ENCODE measurements around the gene PDLIM7.
"Not testable (repeated sequence)": the region's sequence is repeated elsewhere in the genome, so short reads cannot be mapped to it uniquely, and the experiment has no call there.

Gene PDLIM7, protein sequence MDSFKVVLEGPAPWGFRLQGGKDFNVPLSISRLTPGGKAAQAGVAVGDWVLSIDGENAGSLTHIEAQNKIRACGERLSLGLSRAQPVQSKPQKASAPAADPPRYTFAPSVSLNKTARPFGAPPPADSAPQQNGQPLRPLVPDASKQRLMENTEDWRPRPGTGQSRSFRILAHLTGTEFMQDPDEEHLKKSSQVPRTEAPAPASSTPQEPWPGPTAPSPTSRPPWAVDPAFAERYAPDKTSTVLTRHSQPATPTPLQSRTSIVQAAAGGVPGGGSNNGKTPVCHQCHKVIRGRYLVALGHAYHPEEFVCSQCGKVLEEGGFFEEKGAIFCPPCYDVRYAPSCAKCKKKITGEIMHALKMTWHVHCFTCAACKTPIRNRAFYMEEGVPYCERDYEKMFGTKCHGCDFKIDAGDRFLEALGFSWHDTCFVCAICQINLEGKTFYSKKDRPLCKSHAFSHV

DNA sequence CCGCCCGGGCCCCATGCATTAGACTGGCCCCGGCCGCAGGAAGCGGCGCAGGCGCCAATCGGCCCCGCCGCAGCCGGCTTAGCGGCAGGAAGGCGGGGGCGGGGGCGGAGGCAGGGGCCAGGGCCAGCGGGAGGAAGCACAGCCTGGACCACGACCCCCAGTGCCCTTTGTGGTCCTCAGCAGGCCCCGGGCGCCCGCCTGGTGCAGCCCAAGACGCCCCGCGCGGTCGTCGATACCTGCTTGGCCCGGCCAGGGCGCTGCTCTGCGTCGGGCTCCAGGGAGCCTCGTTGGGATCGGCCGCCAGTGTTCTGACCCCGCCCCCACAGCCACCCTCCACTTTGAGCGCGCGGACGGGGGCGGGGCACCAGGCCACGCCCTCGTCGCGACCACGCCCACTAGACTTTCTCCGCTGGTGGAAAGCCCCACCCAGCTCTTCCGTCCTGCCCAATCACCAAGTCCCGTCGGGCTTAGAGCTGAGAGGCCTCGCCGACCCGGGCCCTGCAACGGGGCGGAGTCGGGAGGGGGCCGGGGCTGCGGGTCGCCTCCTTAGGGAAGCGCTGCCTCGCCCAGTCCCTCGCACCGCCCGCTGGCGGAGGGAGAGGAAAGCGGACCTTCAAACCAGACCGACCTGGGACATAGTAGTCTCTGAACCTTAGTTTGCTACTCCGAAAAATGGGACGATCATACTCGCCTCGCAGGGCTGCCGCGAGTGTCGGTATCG, at the start of gene PDLIM7:
TSS of gene PDLIM7 (minus strand) at position 313 of the 721 bp plus-strand sequence. CDS start 1,092 bp downstream, outside the sequence.
- DNase-seq, result peak; percentile 98

DNA sequence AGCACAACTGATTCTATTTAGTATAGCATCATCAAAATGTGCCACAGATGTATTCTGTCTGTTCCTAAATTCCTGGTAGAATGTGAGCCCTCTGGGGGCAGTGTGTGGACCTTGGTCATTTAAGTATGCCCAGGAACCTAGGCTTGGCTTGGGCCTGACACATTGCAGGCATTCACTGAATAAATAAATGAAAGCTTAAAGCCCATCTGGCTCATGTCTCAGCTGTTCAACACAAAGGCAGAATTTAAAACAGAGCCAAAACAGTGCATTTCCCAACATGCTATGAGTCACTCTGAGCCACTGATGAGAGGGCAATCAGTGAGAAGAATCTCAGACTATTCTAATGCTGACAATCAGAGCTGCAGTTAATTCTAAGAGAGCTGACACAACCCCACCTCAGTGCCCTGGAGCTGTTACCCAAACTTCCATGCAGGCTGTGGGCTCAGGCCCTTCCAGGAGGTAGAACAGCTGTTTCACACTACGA, 48.9 kb upstream of the PDLIM7 start:
- peak; percentile 47 for DNase-seq

DNA sequence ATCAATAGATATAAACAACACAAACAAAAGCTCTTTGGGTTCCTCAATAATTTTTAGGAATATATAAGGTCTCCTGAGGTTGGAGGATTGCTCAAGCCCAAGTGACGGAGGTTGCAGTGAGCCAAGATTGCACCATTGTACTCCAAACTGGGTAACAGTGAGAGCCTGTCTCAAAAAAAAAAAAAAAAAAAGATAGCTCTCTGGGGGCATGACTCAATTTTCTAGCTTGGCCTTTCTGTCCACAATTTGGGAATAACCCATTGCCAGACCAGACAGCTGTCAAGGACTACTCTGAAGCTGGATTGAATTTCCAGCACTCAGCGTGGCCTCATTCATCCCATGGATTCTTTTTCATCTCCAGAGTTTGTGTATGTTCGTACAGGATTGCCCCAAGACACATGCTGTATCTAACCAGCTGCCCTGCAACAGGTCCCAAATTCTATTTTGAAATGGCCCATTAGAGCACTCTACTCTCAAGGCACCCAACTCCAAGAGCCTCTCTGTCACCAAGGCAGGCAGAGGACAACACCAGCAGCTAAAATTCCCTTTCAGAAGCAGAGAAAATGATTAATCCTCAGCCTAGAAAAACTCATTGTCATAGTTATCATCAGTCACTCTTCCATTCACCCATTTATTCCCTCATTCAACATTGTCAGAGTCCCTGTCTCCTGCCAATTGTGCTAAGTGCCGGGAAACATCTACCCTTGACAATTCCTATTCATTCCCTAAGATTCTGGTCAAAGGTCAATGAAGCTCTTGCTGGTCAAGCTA, 48.3 kb upstream of the PDLIM7 start:
- peak; percentile 57 for DNase-seq

DNA sequence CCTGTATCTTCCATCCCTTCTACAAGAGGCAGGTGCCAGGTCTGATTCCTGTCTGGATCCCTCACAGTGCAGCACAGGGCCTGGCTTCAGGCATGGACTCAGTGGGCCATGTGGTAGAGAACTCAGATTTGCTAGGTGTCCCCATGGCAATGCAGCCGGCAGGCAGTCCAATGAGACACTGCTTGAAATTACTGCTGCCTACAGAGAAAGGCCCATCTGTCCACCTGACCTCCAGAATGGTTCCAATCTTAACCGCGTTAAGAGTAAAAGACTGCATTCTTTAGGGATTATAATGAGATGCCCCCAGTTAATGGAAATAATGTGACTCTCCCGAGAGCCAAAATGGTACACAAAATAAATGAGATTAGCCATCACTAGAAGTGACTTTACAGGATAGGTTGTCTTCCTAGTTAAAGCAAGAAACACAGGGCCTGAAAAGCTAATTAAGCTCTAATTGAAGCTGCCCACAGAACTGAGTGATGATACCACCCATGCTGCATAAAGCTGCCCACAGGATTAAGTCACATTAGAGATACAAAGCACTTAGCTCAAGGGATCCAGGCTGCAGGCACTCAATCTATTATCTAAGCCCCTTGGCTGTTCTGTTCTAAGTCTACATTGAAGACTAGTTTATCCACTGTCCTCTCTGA, 45.5 kb upstream of the PDLIM7 start:
- no peak for DNase-seq

DNA sequence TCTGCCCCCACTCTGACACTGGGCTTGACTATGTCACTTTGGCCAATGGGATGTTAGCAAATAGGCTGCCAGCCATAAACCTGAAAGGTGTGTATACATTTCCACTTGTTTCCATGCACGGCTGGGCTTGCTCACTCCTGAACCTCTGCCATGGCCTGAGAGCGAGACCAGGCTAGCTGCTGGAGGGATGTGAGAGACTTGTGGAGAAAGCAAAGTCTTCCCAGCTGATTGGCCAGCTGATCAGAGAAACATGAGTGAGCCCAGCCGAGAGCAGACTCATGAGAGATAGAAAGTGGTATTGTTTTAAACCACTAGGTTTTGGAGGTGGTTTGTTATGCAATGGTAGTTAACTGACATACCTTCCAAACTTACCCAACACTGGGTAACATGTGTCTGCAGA, 43.0 kb upstream of the PDLIM7 start:
- DNase-seq, result peak; percentile 17

DNA sequence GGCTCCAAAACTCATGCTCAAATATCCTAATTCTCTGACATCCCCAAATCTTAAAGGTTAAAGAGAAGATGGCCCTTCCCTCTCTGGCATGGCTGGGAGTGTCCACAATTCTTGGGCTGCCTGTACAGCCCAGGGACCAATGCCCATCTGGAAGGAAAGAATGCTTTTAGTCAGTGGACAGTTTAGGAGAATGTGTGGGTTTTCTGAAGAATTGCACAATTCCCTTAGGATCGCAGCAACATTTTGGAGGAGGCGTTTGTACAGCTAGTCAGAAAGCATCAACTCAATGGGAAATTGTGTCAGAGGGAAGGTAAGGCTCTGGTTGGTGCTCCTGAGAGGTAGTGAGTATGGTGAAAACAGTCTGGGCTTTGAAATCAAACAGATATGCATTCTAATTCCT, 42.0 kb upstream of the PDLIM7 start:
- no peak for DNase-seq

DNA sequence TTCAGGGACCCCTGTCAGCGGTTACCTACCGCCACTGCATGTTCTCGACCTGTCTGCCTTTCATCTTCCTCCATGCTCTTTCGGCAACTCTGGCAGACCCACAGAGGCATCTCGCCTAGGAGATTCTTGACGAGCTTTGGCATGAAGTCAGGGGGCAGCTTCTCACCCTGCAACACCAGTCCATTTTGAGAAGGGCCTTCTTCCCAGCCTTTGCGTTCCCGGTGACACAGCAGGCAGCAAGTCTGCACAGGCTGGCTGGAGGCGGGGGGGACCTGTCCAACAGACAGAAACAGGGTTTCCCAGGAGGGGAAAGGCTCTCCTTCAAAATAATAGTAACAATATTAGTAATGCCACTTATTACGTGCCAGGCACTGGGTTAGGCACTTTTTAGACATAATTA, 41.5 kb upstream of the PDLIM7 start:
- no peak for DNase-seq

DNA sequence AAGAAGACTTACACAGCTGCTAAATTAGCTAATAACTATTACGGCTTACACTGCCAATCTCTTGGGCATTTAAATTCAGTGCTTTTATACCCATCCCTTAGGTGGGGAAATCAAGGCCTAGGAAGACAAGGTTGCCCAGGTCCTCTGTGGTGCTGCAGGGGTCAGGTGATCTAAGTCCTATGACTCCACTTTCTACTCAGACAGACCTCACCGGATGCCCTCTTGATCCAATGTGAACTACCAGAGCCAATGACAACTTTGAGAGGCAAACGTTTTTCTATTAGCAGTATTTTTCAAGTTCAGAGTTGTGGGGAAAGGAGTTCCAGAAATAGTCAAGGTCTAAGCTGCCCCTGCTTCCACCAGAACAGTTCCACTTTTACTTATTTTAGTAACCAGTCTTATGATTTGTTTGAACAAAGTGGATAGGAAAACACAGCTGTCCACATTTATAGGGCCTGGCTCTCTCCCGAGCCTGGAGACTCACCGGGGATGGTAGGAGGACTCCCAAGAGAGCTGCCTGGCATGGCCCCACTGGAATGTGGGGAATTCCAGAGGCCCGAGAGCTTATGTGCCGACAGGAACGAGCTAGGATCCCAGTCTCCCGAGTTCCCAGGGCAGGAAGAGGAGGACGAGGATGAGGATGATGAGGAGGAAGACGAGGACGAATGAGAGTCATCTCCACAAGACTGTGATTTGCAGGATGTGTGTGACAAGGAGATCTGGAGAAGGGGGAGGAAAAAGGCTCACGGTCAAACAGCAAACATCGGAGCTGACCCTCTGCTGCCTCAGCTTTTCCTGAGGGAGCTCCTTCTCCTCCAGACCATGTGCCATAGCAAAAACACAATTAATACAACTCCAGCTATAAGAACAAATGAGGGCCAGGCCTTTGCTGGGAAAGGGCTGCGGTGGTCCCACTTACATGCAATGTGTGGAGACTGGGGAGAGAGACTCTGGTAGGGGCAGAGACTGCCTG, 40.3 kb upstream of the PDLIM7 start:
- DNase-seq, result no peak

DNA sequence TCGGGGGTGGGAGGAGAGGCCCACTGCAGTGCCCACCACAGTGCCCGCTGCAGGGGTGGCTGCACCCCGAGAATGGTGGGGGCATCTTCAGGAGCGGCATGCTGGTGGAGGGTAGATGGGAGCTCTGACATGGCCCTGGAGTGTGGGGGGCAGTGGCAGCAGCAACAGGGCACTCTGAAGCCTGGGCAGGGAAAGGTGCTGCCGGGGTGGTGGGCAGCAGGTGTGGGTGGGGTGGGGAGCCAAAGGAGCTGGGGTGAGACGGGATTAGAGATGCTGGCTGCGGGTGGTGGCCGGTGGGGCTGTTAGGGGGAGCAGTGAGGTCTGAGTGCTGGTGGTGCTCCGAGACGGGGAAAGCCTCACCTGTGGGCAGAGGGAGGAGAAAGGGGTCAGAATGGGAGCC, 39.0 kb upstream of the PDLIM7 start:
- DNase-seq, result no peak

DNA sequence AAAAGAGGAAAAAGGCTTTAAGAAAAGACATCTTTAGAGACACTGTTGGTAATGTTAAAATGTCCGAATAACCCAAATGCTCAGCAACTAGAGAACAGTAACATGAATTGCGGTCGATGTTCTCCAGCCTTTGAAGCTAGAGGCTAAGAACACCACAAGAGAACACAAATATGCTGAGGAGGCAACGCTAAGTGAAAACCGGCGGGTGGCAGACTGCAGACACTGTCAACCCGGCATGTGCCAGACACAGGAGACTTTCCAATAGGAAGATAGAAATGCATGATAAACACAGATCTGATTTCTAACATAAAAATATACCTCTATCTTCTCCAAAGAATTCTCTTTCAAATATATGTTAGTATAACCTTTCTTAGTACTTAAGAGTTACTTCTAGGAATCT, 37.7 kb upstream of the PDLIM7 start:
- no peak for DNase-seq

DNA sequence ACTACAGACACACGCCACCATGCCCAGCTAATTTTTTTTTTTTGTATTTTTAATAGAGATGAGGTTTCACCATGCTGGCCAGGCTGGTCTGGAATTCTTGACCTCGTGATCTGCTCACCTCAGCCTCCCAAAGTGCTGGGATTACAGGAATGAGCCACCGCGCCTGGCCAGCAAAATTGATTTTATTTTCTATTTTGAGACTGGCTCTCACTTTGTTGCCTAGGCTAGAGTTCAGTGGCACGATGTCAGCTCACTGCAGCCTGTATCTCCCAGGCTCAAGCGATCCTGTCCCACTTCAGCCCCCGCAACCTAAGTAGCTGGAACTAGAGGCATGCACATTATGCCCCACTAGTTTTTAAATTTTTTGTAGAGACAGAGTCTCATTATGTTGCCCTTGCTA, 37.0 kb upstream of the PDLIM7 start:
- not testable (repeated sequence) for DNase-seq

DNA sequence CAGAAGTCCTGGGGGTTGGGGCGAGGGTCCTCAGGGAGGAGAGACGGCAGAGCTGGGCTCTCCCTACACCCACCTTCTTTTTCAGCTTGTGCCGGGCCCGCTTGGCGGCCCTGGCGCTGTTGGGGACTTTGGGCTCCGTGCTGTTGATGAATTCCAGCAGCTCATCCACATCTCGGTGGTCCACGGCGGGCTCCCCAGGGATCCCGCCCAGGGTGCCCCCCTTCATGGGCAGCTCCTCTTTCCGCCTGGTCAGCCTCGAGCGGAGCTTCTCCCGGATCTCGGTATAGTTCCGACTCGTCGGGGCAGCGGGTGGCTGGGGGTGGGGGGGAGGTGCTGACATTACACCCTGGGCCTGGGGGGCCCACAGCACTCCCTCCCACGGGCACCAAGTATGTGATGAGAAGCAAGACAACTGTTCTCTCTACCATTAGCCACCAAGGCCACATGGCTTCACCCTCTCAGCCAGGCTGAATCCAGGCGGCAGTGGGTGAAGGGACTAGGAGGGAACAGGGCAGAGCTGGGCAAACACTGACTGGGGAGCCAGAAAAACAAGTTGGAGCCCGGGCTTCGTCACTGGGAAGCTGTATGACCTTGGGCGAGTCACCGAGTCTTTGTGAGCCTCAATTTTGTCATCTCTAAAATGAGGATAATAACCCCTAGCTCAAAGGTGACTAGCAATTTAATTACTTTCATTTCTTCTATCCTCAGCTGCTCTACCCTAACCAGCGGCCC, 34.0 kb upstream of the PDLIM7 start:
- DNase-seq, result no peak

DNA sequence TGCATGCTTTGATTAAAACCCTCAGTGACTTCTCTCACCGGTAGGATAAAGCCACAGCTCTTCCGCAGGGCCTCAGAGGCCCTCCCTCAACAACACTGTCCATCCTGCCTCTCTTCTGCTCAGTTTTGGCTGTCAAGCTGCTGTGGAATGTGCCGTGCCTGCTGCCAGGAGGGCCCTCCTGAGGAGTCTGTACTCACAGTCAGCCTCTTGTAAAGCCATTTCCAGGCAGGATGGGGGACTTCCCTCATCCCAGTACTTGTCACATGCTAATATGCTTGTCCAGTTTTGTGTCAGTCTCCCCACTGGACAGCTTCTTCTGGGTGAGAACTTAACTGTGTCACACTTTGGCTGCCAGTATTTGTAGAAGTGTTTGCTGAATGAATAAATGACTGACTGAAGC, 33.2 kb upstream of the PDLIM7 start:
- DNase-seq, result no peak

DNA sequence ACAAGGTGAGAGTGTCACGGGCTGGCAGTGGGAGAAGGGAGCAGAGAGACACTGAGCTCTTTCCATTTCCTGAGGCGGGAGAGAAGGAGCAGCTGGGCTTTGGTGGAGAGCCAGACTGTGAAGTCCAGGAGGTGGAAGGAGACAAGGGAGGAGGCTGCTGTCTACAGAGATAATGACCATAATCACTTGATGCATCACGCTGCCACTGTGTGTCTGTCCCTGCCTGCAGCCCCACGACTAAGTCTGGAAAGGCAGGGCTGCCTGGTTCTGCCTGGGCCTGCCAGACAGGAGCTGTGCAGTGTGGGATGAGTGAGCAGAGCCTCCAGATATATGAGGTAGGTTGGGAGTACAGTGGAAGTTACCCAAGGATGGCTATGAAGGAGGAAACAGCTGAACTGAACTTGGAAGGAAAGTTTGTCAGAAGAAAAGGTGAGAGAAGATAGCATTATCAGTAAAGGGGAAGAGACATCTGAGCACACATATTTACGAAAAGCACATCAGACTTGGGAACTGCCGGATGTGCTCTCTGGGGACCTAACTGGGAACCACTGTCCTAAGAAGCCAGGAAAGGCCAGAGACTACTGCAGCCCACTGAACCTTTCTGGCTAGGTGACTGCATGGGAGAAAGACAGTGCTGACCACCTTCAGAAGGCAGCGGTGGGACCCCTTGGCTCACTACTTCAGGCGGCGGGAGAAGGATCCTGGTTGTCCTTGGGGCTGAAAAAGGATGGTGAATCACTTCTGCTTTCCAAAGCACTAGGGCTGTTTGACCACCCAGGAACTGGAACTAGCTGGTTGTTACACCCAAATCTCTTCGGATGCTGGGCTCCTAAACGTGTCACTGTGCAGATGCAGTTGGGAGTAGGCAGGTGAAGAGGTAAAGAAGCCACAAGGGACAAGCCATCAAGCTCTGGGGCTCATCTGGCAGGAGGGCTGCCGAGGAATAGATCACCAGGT, 32.1 kb upstream of the PDLIM7 start:
- DNase-seq, result peak; percentile 77

DNA sequence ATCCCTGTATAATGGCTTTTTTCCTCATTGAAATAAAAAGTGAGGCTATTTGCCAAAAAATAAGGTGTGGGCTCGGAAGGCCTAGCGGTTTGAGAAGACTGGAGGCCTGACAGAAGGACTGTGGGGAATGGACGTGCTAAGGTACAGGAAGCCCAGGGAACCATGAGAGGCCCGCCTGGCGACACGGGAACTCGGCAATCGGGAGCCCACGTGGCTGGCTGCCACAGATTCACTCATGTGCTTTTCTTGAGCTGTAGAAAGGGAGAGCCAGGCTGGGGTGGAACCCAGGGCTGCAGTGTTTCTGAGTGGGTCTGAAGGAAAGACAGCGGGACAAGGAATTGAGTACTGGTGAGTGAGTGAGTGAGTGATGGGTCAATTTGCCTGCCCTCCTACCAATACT, 31.2 kb upstream of the PDLIM7 start:
- no peak for DNase-seq

DNA sequence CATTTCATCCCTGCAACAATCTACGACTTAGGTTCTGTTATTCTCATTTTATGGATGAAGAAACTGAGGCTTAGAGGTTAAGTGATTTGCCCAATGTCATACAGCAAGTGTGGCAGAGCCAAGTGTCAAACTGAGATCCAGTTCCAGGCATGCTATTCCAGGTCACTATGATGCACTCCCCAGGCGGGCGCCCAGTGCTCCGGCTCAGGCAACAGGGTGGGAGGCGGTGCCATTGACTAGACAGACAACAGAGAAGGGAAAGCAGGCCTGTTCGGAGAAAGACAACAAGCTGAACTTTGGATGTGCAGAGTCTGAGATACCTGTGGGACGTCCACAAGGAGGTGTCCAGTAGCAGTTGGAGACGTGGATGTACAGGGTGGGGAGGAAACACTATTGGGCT, 30.2 kb upstream of the PDLIM7 start:
- DNase-seq, result no peak

DNA sequence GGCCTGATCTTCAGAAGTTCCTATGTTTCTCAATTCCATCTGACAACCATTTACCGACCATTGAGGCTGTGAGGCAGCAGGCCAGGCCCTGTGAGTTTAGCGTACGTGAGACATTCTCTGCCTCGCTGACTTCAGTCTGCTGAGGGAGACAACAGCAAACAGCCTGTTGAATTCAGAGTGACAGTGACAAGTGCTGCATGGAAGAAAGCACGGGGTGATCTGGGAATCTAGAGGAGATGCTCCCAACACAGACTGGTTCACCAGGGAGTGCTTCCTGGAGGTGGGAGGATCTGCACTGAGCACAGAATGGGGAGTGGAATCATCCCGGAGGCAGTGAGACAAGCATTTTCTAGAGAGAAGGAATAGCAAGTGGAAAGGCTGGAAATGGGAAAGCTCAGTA, 29.4 kb upstream of the PDLIM7 start:
- no peak for DNase-seq

DNA sequence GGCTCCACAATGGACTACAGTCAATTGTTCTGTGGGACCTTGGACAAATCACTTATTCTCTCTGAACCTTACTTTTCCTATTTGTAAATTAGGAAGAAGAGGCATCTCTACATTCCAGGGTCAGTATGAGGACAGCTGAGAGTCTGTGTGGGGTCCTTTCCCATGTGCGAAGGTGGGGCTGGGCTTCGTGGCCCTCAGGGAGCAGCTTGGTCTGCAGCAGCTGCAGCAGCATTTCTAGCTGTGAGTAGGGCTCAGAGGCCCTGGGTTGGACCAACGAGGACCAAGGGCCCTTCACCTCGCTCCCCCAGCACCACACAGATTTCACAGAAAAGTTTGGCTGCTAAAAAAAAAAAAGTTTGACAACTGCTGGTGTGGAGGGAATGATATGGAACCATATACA, 28.8 kb upstream of the PDLIM7 start:
- no peak for DNase-seq

DNA sequence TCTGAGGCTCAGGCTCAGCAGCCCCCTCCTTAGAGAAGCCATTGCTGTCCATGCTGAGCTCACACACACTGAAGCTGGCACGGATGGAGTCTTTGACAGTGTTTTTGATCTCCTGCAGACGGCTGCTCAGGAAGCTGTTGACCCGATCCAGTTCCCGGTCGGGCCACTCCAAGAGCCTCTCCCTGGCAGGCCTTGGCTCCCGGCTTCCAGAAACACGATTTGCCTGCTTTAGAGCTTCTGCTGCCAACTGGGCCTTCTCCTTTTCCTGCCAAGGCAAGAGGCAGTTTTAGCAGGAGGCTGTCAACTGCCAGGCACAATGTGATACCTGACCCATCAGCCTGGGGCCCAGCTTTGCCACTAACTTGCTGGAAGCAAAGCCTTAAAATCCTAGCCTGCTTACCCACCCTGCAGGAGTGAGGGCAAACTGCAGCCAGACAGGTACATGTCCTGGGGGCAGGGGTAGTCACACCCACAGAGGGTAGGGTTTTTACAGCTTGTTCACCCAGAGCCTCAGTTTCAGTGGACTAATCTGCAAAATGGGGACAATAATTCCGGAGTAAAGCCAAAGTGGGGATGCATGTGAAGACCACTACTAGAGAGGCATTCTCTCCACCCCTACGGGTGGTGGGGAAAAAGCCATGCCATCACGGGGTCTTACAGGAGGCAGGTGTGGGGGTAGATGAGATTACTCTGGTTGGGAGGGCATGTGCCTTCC, 27.7 kb upstream of the PDLIM7 start:
- DNase-seq, result no peak
